Upper lobe of right lung (tissue), 1 donor: ENCODE measurements around the gene PLAC8. TPM values are rescaled to one million over a fixed set of nuclear protein-coding genes. Genes with fewer than 3 reads are reported as not detected.
A peak's percentile ranks its signal among the peaks of the same experiment; 100 is the strongest.

ENCODE experiments used
- ATAC-seq: fragments of 200-7000 bp; cut with Tn5 transposase; one replicate; pipeline ENCODE4 v1.9.1; 2020; ENCODE audit warnings: mild to moderate bottlenecking, moderate library complexity
- DNase-seq: peaks from one replicate; pipeline ENCODE4 v3.0.0-alpha.2; 2020
- H3K27ac ChIP-seq: fragments of 200-600 bp; one replicate; pipeline ENCODE4 v1.8.0; 2022
- H3K27me3 ChIP-seq: fragments of 200-600 bp; one replicate; pipeline ENCODE4 v1.8.0; 2022; ENCODE audit warnings: mild to moderate bottlenecking
- H3K36me3 ChIP-seq: fragments of 200-600 bp; one replicate; pipeline ENCODE4 v1.8.0; 2022
- H3K4me1 ChIP-seq: fragments of 200-600 bp; one replicate; pipeline ENCODE4 v1.8.0; 2022
- H3K4me3 ChIP-seq: fragments of 200-600 bp; one replicate; pipeline ENCODE4 v1.8.0; 2022; ENCODE audit warnings: mild to moderate bottlenecking
- H3K9me3 ChIP-seq: fragments of 200-600 bp; one replicate; pipeline ENCODE4 v1.8.0; 2022
- CTCF ChIP-seq: fragments of 200-600 bp; IDR thresholded peaks from one replicate; pipeline ENCODE4 v1.8.0; 2022; ENCODE audit warnings: antibody characterized with exemption
- intact Hi-C: fragments of 100-400 bp; cut with DNase I; formaldehyde crosslinking; loops from one replicate; pipeline ENCODE4 v1.11.0; 2022
- total RNA-seq: library from RNA; stranded (reverse); fragmentation: NEBNext Ultra II Directional; extraction: Animal tissue kit (Norgen Biotek cat#: 25700); gene quantifications from one replicate; pipeline ENCODE4 v1.2.1, GENCODE V29; 2021
- donor health status: DM: no; HTN: yes; CAD: no; lungs with severe emphysema.

PLAC8 gene
- total RNA-seq, 1 donor from 2014 or later = 81.7 TPM

GRCh38 chr4:83129264-83129663 is 14.7 kb upstream of the PLAC8 start:
- Histone ChIP-seq H3K36me3 (no peaks in the 10 kb centered on the region), H3K27me3 (no peaks in the 10 kb centered on the region), H3K9me3 (no peaks in the 10 kb centered on the region), H3K4me3 (no peak overlapping the region), H3K27ac (no peak overlapping the region), H3K4me1 (no peaks in the 10 kb centered on the region)
- intact Hi-C loops = no loop called here
- DNase-seq (no peak), ATAC-seq (no peak)
- no peak for TF ChIP-seq CTCF

- DNase-seq (no peak), ATAC-seq (peak; percentile 55)
- intact Hi-C loops = no loop called here
- no peaks in the 10 kb centered on the region for H3K27me3 ChIP-seq
- H3K27ac ChIP-seq = no peak overlapping the region
- H3K4me1 ChIP-seq = no peaks in the 10 kb centered on the region
- no peak for TF ChIP-seq CTCF
- no peak overlapping the region for H3K4me3 ChIP-seq
- H3K9me3 ChIP-seq = no peaks in the 10 kb centered on the region
- no peaks in the 10 kb centered on the region for H3K36me3 ChIP-seq
These were observed 13.9 kb upstream of the PLAC8 start for GRCh38 chr4:83128240-83128929.

- intact Hi-C loops = no loop called here
- no peak for TF ChIP-seq CTCF
- DNase-seq (no peak), ATAC-seq (peak; percentile 59)
- H3K4me1 ChIP-seq = no peaks in the 10 kb centered on the region
- H3K9me3 ChIP-seq = no peaks in the 10 kb centered on the region
- H3K27me3 ChIP-seq = no peaks in the 10 kb centered on the region
- H3K4me3 ChIP-seq = no peak overlapping the region
- no peaks in the 10 kb centered on the region for H3K36me3 ChIP-seq
- no peak overlapping the region for H3K27ac ChIP-seq
These were observed 11.2 kb upstream of the PLAC8 start for GRCh38 chr4:83125738-83126141.

- H3K27ac ChIP-seq = no peak overlapping the region
- H3K9me3 ChIP-seq = no peaks in the 10 kb centered on the region
- no peak for TF ChIP-seq CTCF
- ATAC-seq (peak; percentile 77), DNase-seq (no peak)
- H3K36me3 ChIP-seq = no peaks in the 10 kb centered on the region
- H3K4me3 ChIP-seq = no peak overlapping the region
- intact Hi-C loops = no loop called here
- no peaks in the 10 kb centered on the region for H3K27me3 ChIP-seq
- H3K4me1 ChIP-seq = no peaks in the 10 kb centered on the region
These were observed 9.7 kb upstream of the PLAC8 start for GRCh38 chr4:83124111-83124780.

- no peaks in the 10 kb centered on the region for H3K9me3 ChIP-seq
- no peaks in the 10 kb centered on the region for H3K36me3 ChIP-seq
- ATAC-seq (no peak), DNase-seq (no peak)
- H3K4me1 ChIP-seq = no peaks in the 10 kb centered on the region
- H3K4me3 ChIP-seq = no peak overlapping the region
- no peak overlapping the region for H3K27ac ChIP-seq
- TF ChIP-seq CTCF = no peak
- intact Hi-C loops = no loop called here
- H3K27me3 ChIP-seq = no peaks in the 10 kb centered on the region
These were observed 6.7 kb upstream of the PLAC8 start for GRCh38 chr4:83121246-83121645.
